A549 treated with RU486 at 1 μM for 4 hours (cell line): ENCODE data around the gene TP53I13. TPM values are rescaled to one million over a fixed set of nuclear protein-coding genes. Genes with fewer than 3 reads are reported as not detected.

ENCODE experiments used
- total RNA-seq: library from RNA; stranded (reverse); fragments of 200-300 nt; extraction: Qiagen RNA extraction; gene quantifications from 5 replicates; pipeline ENCODE4 v1.2.3, GENCODE V29; 2022; ENCODE audit warnings: low read depth

TP53I13 gene, protein sequence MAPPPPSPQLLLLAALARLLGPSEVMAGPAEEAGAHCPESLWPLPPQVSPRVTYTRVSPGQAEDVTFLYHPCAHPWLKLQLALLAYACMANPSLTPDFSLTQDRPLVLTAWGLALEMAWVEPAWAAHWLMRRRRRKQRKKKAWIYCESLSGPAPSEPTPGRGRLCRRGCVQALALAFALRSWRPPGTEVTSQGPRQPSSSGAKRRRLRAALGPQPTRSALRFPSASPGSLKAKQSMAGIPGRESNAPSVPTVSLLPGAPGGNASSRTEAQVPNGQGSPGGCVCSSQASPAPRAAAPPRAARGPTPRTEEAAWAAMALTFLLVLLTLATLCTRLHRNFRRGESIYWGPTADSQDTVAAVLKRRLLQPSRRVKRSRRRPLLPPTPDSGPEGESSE
- 59.7 to 101 TPM (median 82.4 TPM) in 5 replicates for total RNA-seq

DNA sequence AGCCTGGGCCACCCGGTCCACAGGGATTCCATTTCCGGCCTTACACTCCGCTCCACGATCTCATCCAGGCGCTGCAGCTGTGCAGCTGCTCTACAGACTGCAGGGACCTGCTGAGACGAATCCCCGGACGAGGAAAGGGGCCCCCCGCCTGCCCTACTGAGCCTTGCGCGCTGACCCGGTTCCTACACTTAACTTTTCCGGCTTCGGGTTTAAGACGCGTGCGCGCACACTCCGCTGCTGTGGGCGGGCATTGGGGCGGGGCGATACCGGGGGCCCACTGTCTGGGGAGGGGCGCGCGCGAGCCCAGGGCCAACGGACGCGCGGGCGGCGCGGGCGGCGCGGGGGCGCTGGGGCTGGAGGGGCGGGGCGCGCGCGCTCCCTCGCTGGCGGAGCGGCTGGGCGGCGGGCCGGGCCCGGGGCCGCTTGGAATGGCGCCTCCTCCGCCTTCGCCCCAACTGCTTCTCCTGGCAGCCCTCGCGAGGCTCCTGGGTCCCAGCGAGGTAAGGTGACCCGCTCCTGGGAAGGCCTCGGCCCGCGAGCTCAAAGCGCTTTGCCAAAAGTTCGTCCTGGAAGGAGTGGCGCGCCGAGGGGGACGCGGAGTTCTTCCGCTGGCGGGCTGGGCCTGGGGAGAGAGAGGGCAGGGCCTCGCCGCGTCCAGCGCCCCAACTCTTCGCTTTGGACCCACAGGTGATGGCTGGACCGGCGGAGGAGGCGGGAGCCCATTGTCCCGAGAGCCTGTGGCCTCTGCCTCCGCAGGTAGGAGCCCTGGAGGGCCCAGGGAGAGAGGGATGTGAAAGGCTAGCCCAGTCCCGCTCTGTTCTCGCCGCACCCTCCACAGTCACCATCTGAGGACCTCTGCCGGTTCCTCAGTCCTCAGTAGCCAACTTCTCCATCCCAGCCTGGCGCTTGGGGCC lies at the start of gene TP53I13:
TSS of gene TP53I13 (plus strand) at position 371 of the 914 bp plus-strand sequence. CDS start at position 429, 58 bp downstream.

DNA sequence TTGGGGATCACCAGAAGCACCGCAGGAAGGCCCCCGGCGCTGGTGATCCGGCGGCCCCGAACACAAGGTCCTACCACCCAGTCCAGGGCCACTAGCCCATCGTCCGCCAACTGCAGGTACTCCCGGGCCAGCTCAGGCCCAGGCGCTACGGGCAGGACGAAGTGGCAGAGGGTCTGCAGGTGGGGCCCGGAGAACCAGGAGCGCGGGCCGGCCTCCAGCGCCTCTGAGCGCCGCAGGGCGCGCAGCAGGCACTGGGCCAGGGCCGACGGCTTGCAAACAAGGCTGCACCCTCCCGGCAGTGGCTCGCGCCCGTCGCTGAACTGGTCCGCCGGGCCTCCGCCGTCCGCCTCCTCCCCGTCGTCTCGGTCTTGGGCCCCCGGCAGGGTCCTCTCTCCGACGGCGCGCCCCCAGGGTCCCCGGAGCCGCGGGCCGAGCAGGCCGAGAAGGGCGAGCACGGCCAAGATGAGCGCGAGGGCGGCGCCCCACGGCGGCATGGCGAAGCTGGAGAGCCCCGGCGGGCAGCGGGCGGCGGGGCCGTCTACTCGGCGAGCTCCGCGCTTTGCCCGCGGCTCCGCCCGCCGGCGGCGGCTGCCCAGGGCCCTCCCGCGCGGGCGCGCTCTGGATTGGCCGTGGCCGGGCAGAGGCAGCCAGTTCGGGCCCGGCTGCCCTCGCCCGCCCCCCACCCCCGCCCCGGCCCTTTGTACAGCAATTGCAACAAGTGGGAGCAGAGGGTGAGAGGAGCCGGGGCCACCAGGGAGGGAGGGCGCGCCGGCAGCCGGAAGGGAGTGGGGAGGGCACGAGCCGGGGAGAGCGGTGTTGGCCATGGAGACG lies 1.8 kb upstream of the TP53I13 start, which contains the start of gene ABHD15:
TSS of gene ABHD15 (minus strand) at position 565 of the 831 bp plus-strand sequence. CDS start at position 494, 71 bp downstream.

DNA sequence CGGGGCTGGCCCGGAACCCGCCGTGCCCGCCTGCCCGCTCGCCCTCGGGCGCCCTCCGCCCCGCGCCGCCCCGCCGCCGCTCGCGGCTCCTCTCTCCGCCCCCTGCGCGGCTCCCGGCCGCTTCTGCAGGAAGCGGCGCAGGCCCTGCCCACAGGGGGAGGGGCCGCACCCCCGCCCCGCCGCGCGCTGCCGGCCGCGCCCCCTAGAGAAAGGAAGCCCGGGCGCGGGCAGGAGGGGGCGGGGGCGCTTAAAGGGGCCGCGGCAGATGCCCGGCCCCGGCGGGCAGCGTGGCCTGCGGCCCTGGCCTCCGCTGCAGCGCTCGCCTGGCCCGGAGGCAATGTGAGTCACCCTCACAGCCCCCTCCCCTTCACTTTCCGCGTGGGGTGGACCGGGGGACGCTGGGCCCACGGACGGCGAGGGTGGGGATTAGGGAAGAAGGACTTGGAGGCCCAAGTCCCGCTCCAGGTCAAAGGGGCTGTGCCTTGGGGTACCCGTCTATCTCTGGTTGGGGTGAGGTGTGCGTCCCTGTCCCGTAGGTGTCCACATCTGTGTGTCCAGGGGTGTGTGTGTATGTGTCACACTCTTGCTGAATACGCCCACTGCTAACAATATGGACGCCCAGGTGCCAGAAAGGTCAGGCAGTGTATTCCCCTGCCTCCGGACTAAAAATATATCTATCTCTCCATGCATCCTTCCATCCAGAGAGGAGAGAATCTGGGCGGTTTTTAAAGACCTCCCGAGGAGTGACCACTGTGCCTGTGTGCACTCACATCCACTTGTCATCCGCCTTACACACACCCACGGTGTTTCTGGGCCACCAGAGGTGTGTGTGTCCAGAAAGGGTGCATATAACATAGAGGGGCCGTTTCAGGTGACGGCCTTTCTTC lies 21.3 kb downstream of the TP53I13 start, which contains the start of gene GIT1:
TSS of gene GIT1 (minus strand) at position 125 of the 887 bp plus-strand sequence. CDS start 270 bp downstream, outside the sequence.

DNA sequence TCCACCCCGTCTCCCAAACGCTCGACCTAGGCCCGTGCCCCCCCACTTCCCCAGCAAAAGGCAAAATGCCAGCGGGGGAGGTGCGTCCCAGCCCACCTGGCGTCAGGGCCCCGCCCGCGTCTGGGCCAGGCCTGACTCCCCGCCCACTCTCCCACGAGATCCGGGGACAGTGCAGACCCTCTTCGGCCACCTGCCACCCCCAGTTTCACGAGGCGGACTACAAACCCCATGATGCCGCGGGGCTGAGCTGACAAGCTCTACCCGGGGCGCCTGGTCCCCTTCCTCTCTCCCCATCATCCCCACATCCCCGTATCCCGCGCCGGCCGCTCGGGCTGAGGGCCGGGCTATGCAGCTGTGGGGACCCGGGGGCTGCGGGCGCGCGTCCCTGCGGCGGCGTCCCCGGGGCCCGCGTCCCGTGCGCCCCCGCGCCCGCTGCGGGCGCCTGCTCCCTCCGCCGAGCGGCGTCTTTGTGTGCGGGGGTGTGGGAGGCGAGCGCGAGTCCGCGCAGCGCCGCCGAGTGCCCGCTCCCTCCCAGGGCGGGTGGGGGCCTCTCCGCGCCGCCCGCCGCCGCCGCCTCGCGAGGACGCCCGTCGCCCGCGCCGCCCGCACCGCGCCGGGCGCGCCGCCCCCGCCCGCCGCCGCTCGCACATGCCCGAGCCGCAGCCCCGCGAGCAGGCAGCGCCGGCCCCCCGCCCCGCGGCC lies 24.5 kb downstream of the TP53I13 start, which contains the start of gene ANKRD13B:
TSS of gene ANKRD13B (plus strand) at position 283 of the 702 bp plus-strand sequence. CDS start 490 bp downstream, outside the sequence.

Other genes starting within 250 kb of the TP53I13 start
- 8.2 to 23.9 TPM (median 22.7 TPM) in 5 replicates for gene TAOK1, start 178.3 kb upstream of the TP53I13 start, total RNA-seq
- 21.0 to 28.3 TPM (median 24.8 TPM) in 5 replicates for gene ABHD15, start 1.7 kb upstream of the TP53I13 start, total RNA-seq
- 55.3 to 75.7 TPM (median 63.6 TPM) in 5 replicates for gene GIT1, start 20.9 kb downstream of the TP53I13 start, total RNA-seq
- 18.2 to 28.2 TPM (median 25.1 TPM) in 5 replicates for gene ANKRD13B, start 24.4 kb downstream of the TP53I13 start, total RNA-seq
- 4.1 to 8.8 TPM (median 5.7 TPM) in 5 replicates for gene CORO6, start 54.2 kb downstream of the TP53I13 start, total RNA-seq